HG03025 (cell line): ENCODE data around the gene ZFHX3.
"Not testable (repeated sequence)": the region's sequence is repeated elsewhere in the genome, so short reads cannot be mapped to it uniquely, and the experiment has no call there.

Experiments
- ATAC-seq: cut with Tn5 transposase; IDR thresholded peaks from one replicate; pipeline ENCODE4 v1.9.1; 2021; ENCODE audit warnings: mild to moderate bottlenecking, moderate library complexity; ENCODE audit not compliant: unreplicated experiment, low FRiP score

Gene ZFHX3, protein sequence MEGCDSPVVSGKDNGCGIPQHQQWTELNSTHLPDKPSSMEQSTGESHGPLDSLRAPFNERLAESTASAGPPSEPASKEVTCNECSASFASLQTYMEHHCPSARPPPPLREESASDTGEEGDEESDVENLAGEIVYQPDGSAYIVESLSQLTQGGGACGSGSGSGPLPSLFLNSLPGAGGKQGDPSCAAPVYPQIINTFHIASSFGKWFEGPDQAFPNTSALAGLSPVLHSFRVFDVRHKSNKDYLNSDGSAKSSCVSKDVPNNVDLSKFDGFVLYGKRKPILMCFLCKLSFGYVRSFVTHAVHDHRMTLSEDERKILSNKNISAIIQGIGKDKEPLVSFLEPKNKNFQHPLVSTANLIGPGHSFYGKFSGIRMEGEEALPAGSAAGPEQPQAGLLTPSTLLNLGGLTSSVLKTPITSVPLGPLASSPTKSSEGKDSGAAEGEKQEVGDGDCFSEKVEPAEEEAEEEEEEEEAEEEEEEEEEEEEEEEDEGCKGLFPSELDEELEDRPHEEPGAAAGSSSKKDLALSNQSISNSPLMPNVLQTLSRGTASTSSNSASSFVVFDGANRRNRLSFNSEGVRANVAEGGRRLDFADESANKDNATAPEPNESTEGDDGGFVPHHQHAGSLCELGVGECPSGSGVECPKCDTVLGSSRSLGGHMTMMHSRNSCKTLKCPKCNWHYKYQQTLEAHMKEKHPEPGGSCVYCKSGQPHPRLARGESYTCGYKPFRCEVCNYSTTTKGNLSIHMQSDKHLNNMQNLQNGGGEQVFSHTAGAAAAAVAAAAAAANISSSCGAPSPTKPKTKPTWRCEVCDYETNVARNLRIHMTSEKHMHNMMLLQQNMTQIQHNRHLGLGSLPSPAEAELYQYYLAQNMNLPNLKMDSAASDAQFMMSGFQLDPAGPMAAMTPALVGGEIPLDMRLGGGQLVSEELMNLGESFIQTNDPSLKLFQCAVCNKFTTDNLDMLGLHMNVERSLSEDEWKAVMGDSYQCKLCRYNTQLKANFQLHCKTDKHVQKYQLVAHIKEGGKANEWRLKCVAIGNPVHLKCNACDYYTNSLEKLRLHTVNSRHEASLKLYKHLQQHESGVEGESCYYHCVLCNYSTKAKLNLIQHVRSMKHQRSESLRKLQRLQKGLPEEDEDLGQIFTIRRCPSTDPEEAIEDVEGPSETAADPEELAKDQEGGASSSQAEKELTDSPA (N-terminal part only)

DNA sequence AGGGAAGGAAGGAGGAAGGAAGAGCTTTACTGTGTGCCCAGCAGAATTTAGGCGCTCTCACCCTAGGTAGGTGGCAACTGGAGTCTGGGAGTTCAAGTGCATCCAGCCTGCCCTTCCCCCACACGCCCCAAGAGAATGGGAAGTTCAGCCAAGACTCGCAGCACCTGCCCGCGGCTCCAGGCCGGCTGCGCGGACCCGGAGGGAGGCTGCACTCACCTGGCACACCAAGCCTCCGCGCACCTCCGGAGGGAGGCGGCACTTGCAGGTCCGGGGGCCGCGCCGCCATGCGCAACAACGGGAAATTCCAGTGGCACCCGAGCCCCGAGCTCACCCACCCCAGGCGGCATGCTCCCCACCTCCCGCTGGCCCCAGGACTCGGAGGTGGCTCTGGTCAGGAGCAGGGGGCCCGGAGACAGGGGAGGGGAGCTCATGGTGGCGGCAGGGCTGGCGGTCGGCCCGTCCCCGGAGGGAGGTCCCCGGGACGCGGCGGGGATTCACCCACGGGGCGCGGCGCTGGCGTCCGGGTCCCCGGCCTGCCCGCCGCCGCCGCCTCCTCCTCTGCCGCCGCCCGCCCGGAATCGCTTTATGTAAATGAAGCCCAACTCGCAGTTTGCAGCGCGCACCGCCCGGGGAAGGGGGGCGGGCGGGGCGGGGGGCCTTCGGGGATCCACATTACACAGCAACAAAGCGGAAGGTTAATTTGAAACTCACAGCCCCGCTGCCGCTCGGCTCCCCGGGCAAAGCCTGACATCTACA lies at the start of gene ZFHX3:
TSS of gene ZFHX3 (minus strand) at position 593 of the 756 bp plus-strand sequence. CDS start 87,983 bp downstream, outside the sequence.
- peak; percentile 70 for ATAC-seq

DNA sequence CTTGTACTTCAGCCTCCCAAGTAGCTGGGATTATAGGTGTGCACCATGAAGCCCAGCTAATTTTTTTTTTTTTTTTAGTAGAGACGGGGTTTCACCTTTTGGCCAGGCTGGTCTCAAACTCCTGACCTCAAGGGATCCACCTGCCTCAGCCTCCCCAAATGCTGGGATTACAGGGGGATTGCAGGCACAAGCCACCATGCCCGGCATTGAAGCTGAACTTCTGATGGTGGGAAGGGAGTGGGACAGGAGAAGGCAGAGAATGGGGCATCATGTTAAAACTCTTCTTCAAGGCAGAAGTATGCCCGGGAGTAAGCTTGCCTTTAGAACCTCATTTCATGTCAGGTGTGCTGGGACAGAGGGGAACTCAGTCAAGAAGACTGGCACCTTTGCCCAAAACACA lies 48.6 kb upstream of the ZFHX3 start:
- no peak for ATAC-seq

DNA sequence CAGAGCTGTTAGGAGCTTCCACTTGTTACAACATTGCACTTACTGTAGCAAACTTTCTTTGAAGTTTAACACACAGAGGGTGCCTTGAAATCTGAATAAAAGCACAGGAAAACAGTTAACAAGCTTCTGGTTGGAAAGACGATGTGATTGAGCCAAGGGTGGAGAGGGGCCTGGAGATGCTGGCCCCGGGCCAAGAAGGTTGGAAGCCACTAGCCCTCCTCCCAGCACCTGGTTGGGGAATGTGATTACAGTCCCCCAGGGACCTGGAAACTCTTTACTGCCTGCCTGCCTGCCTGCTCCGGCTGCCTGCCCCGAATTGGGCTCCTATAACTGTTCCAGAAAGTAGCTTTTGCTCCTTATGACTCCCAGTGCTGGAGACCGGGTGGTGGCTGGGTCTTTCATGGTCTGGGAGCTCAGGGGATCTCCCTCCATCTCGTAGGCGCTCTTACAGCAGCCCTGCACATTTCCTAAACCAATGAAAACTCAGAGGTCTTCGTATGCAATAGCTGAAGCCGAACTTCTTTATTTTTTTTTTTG lies 48.0 kb upstream of the ZFHX3 start:
- ATAC-seq = no peak

DNA sequence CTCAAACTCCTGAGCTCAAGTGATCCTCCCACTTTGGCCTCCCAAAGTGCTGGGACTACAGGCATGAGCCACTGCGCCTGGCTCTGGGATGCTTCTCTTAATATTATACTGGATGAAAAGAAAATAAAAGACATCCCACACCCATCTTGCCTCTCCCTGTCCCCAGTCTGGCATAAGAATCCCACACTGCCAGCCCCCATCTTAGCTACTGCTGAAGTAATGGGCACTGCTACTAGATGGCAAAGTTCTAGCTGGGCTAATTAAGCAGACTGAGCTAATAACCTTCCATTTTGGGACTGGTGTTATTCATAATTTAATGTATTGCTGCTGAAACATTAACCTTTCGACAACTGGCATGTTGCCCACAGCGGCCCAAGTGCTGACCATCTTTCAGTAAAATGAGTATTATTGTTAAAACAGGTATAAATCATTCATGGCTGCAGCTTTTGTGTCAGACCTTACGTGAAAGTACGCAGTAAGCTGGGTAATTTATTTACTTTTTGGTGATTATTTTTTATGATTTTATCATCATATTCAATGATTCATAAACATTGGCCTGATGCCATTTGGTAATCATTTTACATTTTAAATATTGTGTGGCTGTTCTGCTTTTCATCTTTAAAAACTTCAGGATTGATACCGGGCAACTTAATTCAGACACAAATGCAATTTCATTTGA lies 47.4 kb upstream of the ZFHX3 start:
- no peak for ATAC-seq

DNA sequence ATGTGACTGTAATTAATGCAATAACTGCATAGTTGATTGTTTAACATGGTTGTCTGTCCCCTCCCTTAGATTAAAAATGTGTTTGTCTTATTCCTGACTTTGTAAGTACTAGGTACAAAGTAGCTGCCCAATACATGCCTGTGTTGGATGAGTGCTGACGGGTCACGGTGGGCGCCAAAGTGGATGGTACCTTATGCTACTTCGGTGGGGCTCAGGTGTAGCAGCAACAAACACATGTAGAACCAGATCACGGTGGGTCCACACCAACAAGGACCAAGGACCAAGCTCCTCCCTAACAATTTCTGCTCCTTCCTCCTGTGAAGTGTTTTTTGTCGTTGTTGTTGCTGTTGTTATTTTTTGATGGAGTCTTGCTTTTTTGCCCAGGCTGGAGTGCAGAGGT lies 46.4 kb upstream of the ZFHX3 start:
- no peak for ATAC-seq

DNA sequence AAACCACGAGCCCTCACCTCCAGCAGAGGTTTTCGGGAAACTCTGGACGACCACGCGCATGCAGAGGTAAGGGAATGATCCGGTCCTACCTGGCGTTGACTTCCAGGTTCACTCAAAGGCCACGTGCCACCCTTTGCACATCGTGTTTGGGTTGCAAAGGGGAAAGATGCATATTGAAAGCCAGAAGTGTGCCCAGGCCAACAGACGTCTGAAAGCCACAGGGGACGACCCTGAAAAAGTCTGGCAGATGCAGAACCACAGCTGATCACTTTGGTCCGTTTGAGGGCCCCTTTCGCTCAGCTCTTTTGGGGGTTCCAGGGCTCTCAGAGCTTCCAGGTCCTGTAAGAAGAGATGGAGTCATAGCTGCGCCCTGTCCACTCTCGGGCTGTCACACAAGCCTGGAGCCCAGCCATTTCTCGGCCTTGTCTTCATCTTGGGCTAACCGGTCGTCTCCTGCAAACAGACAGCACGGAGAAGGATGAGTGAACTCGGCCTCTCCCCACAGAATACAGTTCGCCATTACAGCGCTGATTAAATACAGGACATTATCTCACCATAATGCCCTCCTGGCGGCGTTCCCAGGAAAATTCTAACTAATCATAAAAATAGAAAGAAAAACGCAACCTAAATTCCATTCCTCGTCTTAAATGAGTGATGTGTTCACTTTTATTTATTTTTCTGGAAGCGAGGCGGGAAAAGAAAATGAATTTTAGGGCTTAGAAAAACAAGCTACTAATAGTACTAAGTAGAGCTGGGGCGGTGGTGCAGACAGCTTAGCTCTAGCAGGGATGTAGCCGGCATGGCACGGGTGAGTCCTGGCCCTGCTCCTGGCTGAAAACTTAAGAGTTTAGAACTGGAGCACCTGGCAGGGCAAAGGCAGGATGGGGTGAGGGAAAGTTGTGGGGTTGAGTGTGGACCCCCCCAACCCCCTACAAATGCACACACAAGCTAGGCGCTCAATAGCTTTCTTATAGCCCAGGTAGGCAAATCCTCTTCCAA lies 45.5 kb upstream of the ZFHX3 start:
- no peak for ATAC-seq

DNA sequence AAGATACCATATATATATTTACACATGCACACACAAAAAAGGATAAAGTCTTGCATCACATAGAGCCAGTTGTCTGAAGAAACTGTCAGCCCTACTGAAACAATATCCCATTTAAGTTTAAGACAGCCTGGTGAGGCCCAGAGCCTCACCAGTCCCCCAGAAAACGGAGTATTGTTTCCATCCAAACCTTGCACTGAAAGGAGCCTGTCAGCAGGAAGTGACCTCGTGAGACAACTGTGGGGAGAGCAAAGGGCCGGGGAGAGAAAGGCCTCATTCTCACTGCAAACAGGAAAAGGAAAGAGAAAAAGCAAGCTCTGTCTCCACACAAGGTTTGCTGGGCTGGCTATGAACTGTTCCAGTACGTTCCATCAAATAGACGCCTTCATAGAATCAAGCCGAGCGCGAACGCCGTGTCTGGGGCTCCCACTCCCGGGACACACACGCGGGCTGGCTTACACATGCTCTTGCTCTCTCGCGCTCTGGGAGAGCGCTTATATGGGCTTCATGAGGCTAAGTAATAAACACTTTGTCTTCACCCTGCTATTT lies 44.4 kb upstream of the ZFHX3 start:
- no peak for ATAC-seq

DNA sequence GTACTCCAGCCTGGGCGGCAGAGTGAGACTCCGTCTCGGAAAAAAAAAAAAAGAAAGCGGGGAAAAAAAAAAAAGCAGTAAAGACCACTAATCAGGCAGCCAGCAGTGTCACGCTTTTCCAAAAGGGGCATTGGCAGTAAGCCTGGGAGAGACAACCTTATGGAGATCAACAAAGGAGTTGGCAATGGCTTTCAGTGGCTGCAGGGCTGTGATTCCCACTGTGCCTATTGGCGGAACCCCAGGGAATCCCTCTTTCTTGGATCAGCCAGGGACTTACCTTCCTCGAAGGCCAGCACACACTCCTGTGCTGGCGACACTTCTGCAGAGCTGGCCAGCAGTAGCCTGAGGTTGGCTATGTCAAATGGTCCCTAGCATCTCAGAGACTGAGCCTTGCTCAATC lies 43.2 kb upstream of the ZFHX3 start:
- no peak for ATAC-seq

DNA sequence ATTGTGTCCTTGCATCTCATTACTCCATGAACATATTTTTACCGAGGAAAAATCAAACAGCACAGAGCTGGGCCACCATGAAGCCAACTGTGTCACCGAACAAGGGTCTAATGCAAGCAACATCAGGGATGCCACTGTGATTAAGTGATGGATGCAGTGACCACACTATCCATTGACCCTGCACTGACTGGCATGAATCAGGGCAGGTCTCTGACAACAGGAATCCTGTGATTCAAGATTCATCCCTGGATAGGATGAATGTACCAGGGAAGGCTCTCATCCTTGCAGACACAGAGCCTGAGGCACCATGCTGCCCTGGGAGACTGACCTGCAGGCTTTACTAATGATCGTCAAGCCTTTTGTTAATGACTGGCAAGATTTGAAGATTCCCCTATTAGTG lies 41.5 kb upstream of the ZFHX3 start:
- no peak for ATAC-seq

DNA sequence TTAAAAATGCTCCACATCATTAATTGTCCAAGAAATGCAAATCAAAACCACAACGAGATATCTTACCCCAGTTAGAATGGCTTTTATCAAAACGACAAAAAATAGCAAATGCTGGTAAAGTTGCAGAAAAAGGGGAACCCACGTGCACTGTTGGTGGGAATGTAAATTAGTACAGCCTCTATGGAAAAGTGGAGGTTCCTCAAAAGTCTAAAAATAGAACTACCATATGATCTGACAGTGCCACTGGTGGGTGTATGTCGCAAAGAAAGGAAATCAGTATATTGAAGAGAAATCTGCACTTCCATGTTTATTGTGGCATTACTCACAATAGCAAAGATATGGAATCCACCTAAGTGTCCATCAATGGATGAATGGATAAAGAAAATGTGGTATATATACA lies 38.2 kb upstream of the ZFHX3 start:
- no peak for ATAC-seq

DNA sequence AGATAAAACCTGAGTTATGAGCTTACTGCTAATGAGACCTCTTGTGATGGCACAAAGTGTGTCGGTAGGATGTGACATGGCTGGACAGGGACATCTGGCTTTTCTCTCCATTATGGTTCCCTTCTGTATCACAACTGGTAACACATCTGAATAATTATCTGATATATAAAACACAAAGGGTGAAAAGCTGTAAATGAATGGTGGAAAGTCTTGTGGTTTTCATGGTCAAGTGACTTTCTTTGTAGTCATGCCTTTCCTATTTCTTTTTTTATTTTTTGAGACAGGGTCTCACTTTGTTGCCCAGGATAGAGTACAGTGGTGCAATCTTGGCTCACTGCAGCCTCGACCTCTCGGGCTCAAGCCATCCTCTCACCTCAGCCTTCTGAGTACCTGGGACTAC lies 35.3 kb upstream of the ZFHX3 start:
- ATAC-seq = no peak

DNA sequence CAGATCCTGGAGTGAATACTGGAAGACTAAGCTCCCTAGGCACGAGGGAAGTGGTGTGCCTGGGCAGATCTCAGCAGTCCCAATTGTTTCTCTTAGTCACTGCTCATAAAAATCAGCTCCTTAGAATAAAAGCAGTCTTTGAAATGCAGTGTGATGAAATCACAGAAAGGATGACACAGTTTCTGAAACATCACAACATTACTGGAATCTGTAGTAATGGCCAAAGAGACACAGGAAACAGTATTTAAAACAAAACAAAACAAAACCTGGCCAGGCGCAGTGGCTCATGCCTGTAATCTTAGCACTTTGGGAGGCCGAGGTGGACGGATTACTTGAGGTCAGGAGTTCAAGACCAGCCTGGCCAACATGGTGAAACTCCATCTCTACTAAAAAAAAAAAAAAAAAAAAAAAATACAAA lies 34.7 kb upstream of the ZFHX3 start:
- ATAC-seq = not testable (repeated sequence)

DNA sequence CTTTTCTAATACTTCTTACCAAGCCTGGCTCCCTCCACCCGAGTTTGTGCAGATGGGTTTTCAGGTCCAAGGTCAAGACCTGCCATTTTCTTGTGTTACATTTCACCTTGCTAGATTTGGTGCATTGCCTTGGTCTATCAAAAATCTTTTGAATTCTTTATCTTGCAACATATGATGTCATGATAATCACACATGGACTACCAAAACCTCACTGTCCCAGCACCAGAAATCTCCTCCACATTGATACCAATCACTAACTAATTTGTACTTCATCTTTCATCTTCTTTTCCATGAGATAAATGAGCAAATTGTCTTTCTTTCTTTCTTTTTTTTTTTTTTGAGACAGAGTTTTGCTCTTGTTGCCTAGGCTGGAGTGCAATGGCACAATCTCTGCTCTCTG lies 33.0 kb upstream of the ZFHX3 start:
- no peak for ATAC-seq

DNA sequence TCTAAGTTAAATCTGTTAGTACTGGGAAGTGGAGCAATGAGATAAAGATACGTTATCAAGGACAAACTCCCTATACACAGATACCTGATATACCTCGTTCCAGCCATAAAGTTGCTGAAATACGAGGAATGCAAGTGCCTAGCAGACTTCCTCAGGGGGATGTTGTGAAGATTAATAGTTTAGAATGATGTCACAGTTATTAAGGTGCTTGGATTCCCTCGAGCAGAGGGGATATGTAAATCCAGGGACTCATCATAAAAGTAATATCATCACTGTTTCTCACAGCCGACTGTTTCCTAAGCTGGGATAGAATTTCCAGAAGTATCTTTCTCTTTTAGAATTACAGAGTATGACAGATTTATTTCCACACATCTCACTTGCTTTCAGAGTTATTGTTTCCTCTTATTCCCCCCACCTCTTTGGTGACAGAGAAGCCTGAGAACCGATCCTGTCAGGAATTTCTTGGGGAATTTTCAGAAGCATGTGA lies 28.4 kb upstream of the ZFHX3 start:
- no peak for ATAC-seq

DNA sequence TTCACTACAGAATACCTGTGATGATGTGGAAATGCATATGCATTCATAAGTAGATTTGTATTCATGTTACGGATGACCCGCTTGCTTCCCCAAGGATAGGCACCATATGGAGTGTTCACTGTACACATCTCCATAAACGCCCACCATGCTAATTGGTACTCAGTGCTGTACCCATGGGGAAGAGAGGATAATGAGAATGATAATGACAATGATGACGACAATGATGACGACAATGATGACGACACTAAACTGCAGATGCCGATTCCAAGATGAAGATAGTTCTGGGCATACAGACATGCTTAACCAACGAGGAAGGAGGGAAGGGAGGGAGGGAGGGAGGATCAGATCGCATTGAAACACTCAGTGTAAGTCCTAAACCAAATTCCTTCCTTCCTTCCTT lies 26.5 kb upstream of the ZFHX3 start:
- no peak for ATAC-seq

DNA sequence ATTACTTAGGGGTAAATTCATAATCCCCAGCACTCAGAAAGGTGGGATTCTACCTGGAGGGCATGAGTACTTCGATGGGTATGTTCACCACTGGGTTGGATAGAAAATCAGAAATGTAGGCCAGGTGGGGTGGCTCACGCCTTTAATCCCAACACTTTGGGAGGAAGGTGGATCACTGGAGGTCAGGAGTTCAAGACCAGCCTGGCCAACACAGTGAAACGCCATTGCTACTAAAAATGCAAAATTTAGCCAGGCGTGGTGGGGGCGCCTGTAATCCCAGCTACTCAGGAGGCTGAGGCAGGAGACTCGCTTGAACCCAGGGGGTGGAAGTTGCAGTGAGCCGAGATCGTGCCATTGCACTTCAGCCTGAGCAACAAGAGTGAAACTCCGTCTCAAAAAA lies 24.1 kb upstream of the ZFHX3 start:
- ATAC-seq = not testable (repeated sequence)

DNA sequence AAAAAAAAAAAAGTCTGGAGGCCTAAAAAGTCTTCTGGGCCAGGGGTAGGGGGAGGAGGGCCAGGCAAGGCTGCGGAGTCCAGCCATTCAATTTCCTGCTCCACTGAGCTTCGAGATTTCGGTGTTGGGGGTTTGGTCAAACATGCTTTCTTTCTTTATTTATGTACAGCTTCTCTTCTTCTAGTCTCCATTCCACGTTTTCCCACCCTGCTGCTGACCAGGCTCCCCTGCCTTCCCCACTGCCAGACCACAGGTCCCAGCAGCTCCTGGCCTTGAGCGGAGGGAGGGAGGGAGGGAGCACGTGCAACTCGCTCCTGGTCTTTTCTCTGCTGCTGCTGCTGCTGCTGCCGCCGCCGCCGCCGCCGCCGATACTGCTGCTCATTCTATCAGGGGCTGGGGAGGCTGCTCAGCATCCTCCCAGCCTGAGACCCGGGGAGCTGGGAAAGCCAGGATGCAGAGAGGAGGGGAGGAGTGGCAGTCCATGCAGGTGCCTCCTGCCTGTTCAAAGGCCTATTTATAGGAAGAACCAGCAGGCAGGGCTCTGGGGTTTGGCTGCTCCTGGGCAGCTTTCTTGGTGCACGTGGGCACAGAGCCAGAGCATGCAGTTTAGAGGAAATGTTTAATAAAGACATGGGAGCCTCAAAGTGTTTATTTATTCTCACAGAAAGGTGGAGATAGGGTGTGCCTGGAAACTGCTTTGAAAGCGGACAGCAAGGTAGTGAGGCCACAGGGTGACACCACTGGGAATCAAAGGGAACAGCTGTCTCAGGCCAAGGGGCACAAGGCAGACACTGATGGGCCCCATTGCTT lies 23.4 kb upstream of the ZFHX3 start:
- no peak for ATAC-seq
